HFF-Myc (cell line): ENCODE data around the gene PTCD2.

Source experiments
- DNase-seq: peaks from one replicate; pipeline ENCODE4 v3.0.0-alpha.2; 2011; ENCODE audit warnings: low read depth; ENCODE audit errors: extremely low read depth
- H3K4me3 ChIP-seq: replicated peaks from 2 replicates; pipeline ENCODE4 v1.5.1; 2011; ENCODE audit warnings: low read depth, mild to moderate bottlenecking, control low read depth, low read length
- CTCF ChIP-seq: IDR thresholded peaks from 2 replicates; pipeline ENCODE4 v1.5.1; 2012; ENCODE audit warnings: mild to moderate bottlenecking, low read depth, low read length, control low read depth; ENCODE audit errors: missing control alignments

Gene PTCD2

GRCh38 chr5:72383280-72383679 lies 63.1 kb downstream of the PTCD2 start:
- TF ChIP-seq CTCF = no peak
- peak; percentile 74 for DNase-seq
- no peak overlapping the region for H3K4me3 ChIP-seq

- H3K4me3 ChIP-seq = no peak overlapping the region
- no peak for DNase-seq
- no peak for TF ChIP-seq CTCF
Observed at GRCh38 chr5:72383726-72384125, 63.6 kb downstream of the PTCD2 start.

- no peak for TF ChIP-seq CTCF
- H3K4me3 ChIP-seq = no peak overlapping the region
- no peak for DNase-seq
Observed at GRCh38 chr5:72386639-72387038, 66.5 kb downstream of the PTCD2 start.

DNA sequence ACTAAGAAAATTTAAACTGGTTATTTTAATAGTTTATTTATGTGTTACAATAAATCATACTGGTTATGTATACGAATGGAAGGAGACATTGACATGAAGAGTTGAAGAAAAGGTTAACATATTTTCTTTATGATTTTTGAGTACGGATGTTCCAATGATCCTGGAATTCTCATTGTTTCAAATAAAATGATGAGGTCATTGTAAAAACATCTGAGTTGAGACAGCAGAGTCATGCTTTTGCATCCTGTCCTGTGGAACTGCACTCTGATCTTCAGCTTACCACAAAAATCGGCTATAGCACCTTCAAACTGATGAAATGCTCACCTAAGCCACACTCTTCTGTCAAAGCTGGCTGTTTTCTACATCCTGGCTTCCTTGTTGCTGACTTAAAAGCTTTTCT lies 67.8 kb downstream of the PTCD2 start:
- no peak for TF ChIP-seq CTCF
- no peak overlapping the region for H3K4me3 ChIP-seq
- DNase-seq = peak; percentile 54

GRCh38 chr5:72388646-72389045 lies 68.5 kb downstream of the PTCD2 start:
- DNase-seq = no peak
- TF ChIP-seq CTCF = no peak

DNA sequence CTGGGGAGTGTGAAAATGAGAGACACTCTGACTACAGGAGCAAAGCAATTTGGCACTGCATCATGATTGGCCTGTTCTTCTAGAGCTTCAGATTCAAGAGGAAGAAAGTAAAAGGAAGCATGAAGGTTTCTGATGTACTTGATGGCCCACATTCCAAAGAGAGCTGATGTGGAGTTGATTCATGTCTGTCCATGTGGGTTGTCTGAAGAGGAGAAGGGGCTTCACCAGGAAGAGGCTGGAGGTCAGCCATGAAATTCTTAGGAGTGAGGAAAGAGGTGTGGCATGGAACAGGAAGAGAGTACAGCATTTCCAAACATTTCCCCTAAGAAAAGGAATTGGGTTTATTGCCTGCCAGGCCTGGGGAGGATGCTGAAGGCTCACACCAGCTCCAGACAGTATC lies 70.7 kb downstream of the PTCD2 start:
- TF ChIP-seq CTCF = no peak
- no peak overlapping the region for H3K4me3 ChIP-seq
- DNase-seq = no peak

More at GRCh38 chr5:72388646-72389045, 68.5 kb downstream of the PTCD2 start:
- no peak overlapping the region for H3K4me3 ChIP-seq

GRCh38 chr5:72392326-72392733 lies 72.2 kb downstream of the PTCD2 start:
- TF ChIP-seq CTCF = no peak
- no peak for DNase-seq
- H3K4me3 ChIP-seq = no peak overlapping the region
